ENCODE results near the gene HTT.

Gene HTT

GRCh38 chr4:3290476-3290875, 216.0 kb downstream of the HTT start:
- DNase-seq (ENCODE audit: low read depth) = no peak

- no peak for DNase-seq (ENCODE audit: low read depth)
These were observed 216.4 kb downstream of the HTT start for GRCh38 chr4:3290889-3291321.

GRCh38 chr4:3291411-3291968, 217.0 kb downstream of the HTT start:
- no peak for DNase-seq (ENCODE audit: low read depth)

- DNase-seq (ENCODE audit: low read depth) = no peak
These were observed 217.6 kb downstream of the HTT start for GRCh38 chr4:3291969-3292570.

- peak; percentile 56 for DNase-seq (ENCODE audit: low read depth)
These were observed 218.3 kb downstream of the HTT start, which contains the start of gene RGS12 for GRCh38 chr4:3292571-3293400. TSS of gene RGS12 (plus strand) at chr4:3293021. CDS start at chr4:3316171, 23,150 bp downstream.
